ENCODE measurements around the gene MZB1. TPM values are rescaled to one million over a fixed set of nuclear protein-coding genes. Genes with fewer than 3 reads are reported as not detected.

Gene MZB1
- total RNA-seq, 2 donors from 2014 or later, result 10.6 to 13.2 TPM

DNA sequence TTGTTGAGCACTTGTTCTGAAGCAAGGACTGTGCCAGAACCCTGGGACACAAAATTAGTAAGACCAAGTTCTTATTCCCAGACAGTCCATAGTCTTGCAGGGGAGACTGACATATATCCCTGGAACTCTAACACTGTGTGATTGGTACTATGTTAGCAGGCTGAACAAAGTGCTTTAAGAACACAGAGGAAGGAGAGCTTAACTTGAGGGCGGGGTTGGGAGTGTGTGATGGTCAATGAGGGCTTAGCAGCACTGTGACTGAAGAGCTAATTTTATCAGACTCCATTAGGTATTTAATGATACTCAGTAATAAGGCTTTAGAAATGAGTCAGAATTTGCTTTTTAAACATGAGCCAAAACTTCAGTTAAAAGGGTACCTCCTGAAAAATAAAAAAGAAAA, 29.1 kb upstream of the MZB1 start:
- TF ChIP-seq, protein P1, sequence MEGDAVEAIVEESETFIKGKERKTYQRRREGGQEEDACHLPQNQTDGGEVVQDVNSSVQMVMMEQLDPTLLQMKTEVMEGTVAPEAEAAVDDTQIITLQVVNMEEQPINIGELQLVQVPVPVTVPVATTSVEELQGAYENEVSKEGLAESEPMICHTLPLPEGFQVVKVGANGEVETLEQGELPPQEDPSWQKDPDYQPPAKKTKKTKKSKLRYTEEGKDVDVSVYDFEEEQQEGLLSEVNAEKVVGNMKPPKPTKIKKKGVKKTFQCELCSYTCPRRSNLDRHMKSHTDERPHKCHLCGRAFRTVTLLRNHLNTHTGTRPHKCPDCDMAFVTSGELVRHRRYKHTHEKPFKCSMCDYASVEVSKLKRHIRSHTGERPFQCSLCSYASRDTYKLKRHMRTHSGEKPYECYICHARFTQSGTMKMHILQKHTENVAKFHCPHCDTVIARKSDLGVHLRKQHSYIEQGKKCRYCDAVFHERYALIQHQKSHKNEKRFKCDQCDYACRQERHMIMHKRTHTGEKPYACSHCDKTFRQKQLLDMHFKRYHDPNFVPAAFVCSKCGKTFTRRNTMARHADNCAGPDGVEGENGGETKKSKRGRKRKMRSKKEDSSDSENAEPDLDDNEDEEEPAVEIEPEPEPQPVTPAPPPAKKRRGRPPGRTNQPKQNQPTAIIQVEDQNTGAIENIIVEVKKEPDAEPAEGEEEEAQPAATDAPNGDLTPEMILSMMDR (IDR thresholded peaks at IDR 0.05), result no peak
- intact Hi-C loops (cut with DNase I), result no loop called here
- H3K9ac ChIP-seq (ENCODE audit: low read depth in 2 of 2, low read length in 2 of 2), result no peak overlapping the region
- peaks cover 12% of the 10 kb centered on the region for H3K4me1 ChIP-seq
- no peaks in the 10 kb centered on the region for H3K9me3 ChIP-seq
- H3K27me3 ChIP-seq, result no peaks in the 10 kb centered on the region
- H3K4me3 ChIP-seq, result no peak overlapping the region
- DNase-seq, result no peak
- H3K27ac ChIP-seq, result peak overlapping the region; percentile 58
- H3K36me3 ChIP-seq, result no peaks in the 10 kb centered on the region

DNA sequence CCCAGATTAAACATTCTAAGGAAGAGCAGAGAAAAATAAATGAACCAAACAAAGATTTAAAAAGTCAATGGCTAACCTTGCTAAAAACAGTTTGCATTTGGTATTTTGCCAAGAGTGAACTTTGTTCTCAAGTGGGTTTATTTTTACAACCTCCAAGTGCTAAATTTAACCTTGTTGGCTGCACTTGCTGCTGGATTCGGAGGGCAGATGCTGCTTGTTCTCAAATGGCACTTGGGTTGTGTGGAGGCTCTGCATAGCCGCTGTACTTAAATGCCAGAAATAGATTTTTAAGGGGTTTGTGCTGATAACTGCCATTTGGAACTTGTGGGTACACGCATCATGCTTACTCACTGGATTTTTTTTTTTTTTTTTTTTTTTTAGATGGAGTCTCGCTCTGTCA, 27.5 kb upstream of the MZB1 start:
- TF ChIP-seq, protein P1 (IDR thresholded peaks at IDR 0.05), result no peak
- Histone ChIP-seq H3K27ac (no peak overlapping the region), H3K27me3 (no peaks in the 10 kb centered on the region), H3K4me1 (peaks cover 12% of the 10 kb centered on the region), H3K36me3 (no peaks in the 10 kb centered on the region), H3K4me3 (no peak overlapping the region), H3K9ac (ENCODE audit: low read depth in 2 of 2, low read length in 2 of 2) (no peak overlapping the region), H3K9me3 (no peaks in the 10 kb centered on the region)
- DNase-seq, result no peak
- intact Hi-C loops (cut with DNase I), result no loop called here

DNA sequence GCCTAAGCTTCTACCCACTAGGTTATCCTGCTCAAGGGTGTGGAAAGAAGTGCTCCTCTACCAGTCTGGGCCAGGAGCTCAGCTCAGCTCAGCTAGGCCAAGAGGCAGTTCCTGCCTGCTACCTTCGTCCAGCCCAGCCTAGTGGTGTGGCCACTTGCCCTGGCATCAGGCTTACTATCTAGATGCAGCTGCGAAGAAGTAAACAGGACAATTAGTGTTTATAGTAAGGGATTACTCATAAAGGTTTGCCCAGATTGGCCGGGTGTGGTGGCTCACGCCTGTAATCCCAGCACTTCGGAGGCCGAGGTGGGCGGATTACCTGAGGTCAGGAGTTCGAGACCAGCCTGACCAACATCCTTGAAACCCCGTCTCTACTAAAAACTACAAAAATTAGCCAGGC, 26.9 kb upstream of the MZB1 start:
- no peak overlapping the region for H3K4me3 ChIP-seq
- TF ChIP-seq, protein P1 (IDR thresholded peaks at IDR 0.05), result no peak
- DNase-seq, result peak; percentile 52
- H3K4me1 ChIP-seq, result peaks cover 12% of the 10 kb centered on the region
- H3K27me3 ChIP-seq, result no peaks in the 10 kb centered on the region
- H3K36me3 ChIP-seq, result no peaks in the 10 kb centered on the region
- intact Hi-C loops (cut with DNase I), result no loop called here
- no peak overlapping the region for H3K27ac ChIP-seq
- H3K9ac ChIP-seq (ENCODE audit: low read depth in 2 of 2, low read length in 2 of 2), result no peak overlapping the region
- H3K9me3 ChIP-seq, result no peaks in the 10 kb centered on the region

DNA sequence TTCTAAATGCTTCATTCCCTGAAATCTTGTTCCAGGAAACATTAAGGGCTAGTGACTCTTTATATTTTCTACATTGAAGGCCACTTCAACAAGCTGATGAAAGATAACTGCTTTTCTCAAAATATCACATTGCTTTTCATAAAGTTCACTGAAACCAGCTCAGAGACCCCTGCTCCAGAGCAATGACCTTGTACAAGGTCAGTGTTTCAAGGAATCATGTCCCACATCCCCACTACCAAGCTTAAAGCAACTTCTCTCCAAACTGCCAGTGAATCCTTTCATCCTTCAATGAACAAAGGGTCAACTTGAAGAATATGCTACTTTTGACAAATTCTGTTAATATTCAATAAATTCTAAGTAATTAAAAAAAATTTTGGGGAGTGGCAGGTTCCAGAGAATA, 26.2 kb upstream of the MZB1 start:
- intact Hi-C loops (cut with DNase I), result no loop called here
- no peak overlapping the region for H3K9ac ChIP-seq (ENCODE audit: low read depth in 2 of 2, low read length in 2 of 2)
- no peaks in the 10 kb centered on the region for H3K27me3 ChIP-seq
- H3K9me3 ChIP-seq, result no peaks in the 10 kb centered on the region
- H3K36me3 ChIP-seq, result no peaks in the 10 kb centered on the region
- DNase-seq, result no peak
- no peak overlapping the region for H3K4me3 ChIP-seq
- H3K4me1 ChIP-seq, result peaks cover 12% of the 10 kb centered on the region
- TF ChIP-seq, protein P1 (IDR thresholded peaks at IDR 0.05), result no peak
- no peak overlapping the region for H3K27ac ChIP-seq

DNA sequence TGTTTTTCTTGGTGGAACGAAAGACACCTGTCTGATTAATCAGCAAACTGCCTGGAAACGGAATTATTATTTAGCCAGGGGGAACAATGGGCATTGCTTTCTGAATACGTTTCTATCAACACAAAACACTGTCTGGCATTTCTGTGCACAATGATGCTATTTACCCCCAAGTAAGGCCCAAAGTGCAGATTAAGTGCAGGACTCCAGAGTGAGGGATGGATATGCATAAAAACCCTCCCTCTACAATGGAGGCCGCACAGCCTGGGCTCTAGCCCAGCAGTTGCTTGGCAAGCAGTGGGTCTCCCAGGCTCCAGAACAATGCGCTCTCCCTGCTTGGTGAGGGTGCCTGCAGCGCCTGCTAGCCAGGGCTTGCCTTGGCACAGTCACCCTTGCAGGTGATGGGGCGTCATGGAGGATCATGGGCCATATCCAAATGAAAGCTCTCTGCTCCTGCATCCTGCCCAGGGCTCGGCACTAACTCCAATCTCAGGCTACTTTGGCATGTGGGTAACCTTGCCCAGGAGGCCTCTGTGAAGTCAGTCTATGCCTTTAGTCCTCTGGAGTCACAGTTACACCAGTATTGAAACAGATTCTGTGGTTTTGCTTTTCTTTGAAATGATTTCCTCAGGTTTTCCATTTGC, 25.6 kb upstream of the MZB1 start:
- Histone ChIP-seq H3K27me3 (no peaks in the 10 kb centered on the region), H3K36me3 (no peaks in the 10 kb centered on the region), H3K27ac (no peak overlapping the region), H3K4me3 (no peak overlapping the region), H3K4me1 (peaks cover 12% of the 10 kb centered on the region), H3K9me3 (no peaks in the 10 kb centered on the region), H3K9ac (ENCODE audit: low read depth in 2 of 2, low read length in 2 of 2) (peak overlapping the region in 1 of 2 donors; percentile 9)
- TF ChIP-seq, protein P1 (IDR thresholded peaks at IDR 0.05), result no peak
- no peak for DNase-seq
- intact Hi-C loops (cut with DNase I), result no loop called here
